ENCODE results near the gene ADRA2B. TPM values are rescaled to one million over a fixed set of nuclear protein-coding genes. Genes with fewer than 3 reads are reported as not detected.

ADRA2B gene
- total RNA-seq, 1 experiment from 2014 or later: 0.47 TPM

DNA sequence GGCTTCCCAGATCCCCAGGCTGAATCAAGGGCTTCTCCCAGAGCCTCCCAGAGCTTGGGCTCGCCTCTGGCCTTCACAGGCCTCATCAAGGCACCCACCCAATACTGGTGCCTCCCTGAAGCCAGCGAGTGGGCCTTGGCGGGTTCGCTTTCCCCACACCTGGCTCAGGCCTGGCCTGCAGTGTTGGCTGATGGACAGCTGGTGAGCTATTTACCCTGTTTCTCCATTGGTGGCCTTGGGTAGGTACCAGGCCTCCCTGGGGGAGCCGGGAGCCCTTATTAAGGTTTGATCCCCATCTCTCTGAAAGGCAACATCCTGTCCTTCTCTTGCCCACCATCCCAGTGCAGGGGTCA lies 47.0 kb upstream of the ADRA2B start:
- Histone ChIP-seq H3K9me3 (ENCODE audit: control insufficient read depth in 1 of 2, insufficient read depth in 1 of 2, low read depth in 1 of 2, low read length in 2 of 2) (no peaks in the 10 kb centered on the region), H3K9ac (ENCODE audit: low read length) (no peak overlapping the region), H2AFZ (ENCODE audit: low read depth, low read length, poor library complexity, severe bottlenecking) (no peak overlapping the region), H3K79me2 (ENCODE audit: insufficient read depth, low read length) (no peaks in the 10 kb centered on the region), H3K4me1 (ENCODE audit: control insufficient read depth in 1 of 2, insufficient read depth in 2 of 2, low read length in 2 of 2) (no peaks in the 10 kb centered on the region), H3K27me3 (ENCODE audit: insufficient read depth, low read length) (no peaks in the 10 kb centered on the region), H3K9me2 (ENCODE audit: insufficient read depth) (no peaks in the 10 kb centered on the region), H4K20me1 (ENCODE audit: insufficient read depth) (no peaks in the 10 kb centered on the region), H3K4me2 (ENCODE audit: low read length) (no peak overlapping the region), H3K27ac (ENCODE audit: low read depth, low read length) (no peak overlapping the region), H3K4me3 (replicated peaks in 1 of 2; ENCODE audit: low read depth in 1 of 2, low read length in 2 of 2) (no peak overlapping the region), H3K36me3 (ENCODE audit: control insufficient read depth in 1 of 2, insufficient read depth in 2 of 2, low read length in 2 of 2) (no peaks in the 10 kb centered on the region)
- ATAC-seq: no peak
- no peak for DNase-seq (ENCODE audit: low read depth, low spot score)
- intact Hi-C loops (cut with micrococcal nuclease): no loop called here
- ChIA-PET POLR2A (interaction anchor here (0.7 kb wide), 1 partner anchor 45 kb away, joined by 3 read pairs; the partner anchor contains the start of gene STARD7), RAD21 (ENCODE audit: low non-redundant PET in 1 of 2, low total read pairs in 2 of 2, uncharacterized antibody in 2 of 2, unreplicated experiment in 2 of 2) (no interaction called here), CTCF (no interaction called here)
- no TSS peak for BruUV-seq (replicated peaks)
- TF ChIP-seq YY1 (IDR thresholded peaks at IDR 0.05; ENCODE audit: extremely low read depth, insufficient replicate concordance, low read depth, low read length) (no peak), SIN3A (IDR thresholded peaks at IDR 0.05; ENCODE audit: low read depth) (no peak), TCF7L2 (IDR thresholded peaks at IDR 0.05; ENCODE audit: borderline replicate concordance, extremely low read depth, insufficient read depth, insufficient read length) (no peak), ELF1 (IDR thresholded peaks at IDR 0.05; ENCODE audit: borderline replicate concordance, low read depth) (no peak), EZH2 (IDR thresholded peaks at IDR 0.05) (no peak), REST (IDR thresholded peaks at IDR 0.05; ENCODE audit: low read depth) (no peak), POLR2A (IDR thresholded peaks at IDR 0.05; ENCODE audit: borderline replicate concordance, extremely low read depth, insufficient read depth, insufficient read length) (no peak), RAD21 (IDR thresholded peaks at IDR 0.05; ENCODE audit: low read depth) (no peak), POLR2AphosphoS5 (IDR thresholded peaks at IDR 0.05; ENCODE audit: low read depth, low read length) (no peak), ZFX (IDR thresholded peaks at IDR 0.05) (no peak), FOSL1 (IDR thresholded peaks at IDR 0.05; ENCODE audit: low read depth) (no peak), EZH2phosphoT487 (IDR thresholded peaks at IDR 0.05; ENCODE audit: borderline replicate concordance) (no peak), SP1 (IDR thresholded peaks at IDR 0.05; ENCODE audit: low read depth) (no peak)
- TF ChIP-seq, protein P1, sequence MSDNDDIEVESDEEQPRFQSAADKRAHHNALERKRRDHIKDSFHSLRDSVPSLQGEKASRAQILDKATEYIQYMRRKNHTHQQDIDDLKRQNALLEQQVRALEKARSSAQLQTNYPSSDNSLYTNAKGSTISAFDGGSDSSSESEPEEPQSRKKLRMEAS (IDR thresholded peaks at IDR 0.05): no peak
- TF ChIP-seq, protein P2, sequence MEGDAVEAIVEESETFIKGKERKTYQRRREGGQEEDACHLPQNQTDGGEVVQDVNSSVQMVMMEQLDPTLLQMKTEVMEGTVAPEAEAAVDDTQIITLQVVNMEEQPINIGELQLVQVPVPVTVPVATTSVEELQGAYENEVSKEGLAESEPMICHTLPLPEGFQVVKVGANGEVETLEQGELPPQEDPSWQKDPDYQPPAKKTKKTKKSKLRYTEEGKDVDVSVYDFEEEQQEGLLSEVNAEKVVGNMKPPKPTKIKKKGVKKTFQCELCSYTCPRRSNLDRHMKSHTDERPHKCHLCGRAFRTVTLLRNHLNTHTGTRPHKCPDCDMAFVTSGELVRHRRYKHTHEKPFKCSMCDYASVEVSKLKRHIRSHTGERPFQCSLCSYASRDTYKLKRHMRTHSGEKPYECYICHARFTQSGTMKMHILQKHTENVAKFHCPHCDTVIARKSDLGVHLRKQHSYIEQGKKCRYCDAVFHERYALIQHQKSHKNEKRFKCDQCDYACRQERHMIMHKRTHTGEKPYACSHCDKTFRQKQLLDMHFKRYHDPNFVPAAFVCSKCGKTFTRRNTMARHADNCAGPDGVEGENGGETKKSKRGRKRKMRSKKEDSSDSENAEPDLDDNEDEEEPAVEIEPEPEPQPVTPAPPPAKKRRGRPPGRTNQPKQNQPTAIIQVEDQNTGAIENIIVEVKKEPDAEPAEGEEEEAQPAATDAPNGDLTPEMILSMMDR (IDR thresholded peaks at IDR 0.05 in 2 of 3, conservative IDR thresholded peaks at IDR 0.05 in 1 of 3; ENCODE audit: borderline replicate concordance in 1 of 3, insufficient read depth in 1 of 3, low read depth in 2 of 3, low read length in 2 of 3): no peak

All from HCT116 (cell line).